Stimulated activated CD4-positive, alpha-beta T cell treated with anti-CD3 and anti-CD28 coated beads, Interleukin-1b, Interleukin-23, amount 100 ng/mL, for 4 hours (primary cell): Measurements from ENCODE around the gene SPG11.
"Not testable (repeated sequence)": the region's sequence is repeated elsewhere in the genome, so short reads cannot be mapped to it uniquely, and the experiment has no call there.

Experiments
- DNase-seq, 2 donors: peaks; one replicate each; pipeline ENCODE4 v3.0.0-alpha.2; 2020; ENCODE audit warnings: low read depth in 2 of 2

Gene SPG11

GRCh38 chr15:44554934-44555723 is 108.3 kb downstream of the SPG11 start:
- no peak for DNase-seq

- DNase-seq: no peak
Measured at GRCh38 chr15:44550734-44551133, 112.7 kb downstream of the SPG11 start.

- DNase-seq: no peak
Measured at GRCh38 chr15:44550256-44550655, 113.2 kb downstream of the SPG11 start.

DNA sequence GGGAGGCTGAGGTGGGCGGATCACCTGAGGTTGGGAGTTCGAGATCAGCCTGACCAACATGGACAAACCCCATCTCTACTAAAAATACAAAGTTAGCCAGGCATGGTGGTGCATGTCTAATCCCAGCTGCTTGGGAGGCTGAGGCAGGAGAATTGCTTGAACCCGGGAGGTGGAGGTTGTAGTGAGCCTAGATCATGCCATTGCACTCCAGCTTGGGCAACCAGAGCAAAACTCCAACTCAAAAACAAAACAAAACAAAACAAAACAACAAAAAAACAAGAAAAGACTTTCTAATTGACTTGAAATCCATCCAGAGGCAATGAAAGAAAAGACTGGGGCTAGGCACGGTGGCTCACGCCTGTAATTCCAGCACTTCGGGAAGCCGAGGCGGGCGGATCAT is 114.3 kb downstream of the SPG11 start:
- DNase-seq: not testable (repeated sequence)

DNA sequence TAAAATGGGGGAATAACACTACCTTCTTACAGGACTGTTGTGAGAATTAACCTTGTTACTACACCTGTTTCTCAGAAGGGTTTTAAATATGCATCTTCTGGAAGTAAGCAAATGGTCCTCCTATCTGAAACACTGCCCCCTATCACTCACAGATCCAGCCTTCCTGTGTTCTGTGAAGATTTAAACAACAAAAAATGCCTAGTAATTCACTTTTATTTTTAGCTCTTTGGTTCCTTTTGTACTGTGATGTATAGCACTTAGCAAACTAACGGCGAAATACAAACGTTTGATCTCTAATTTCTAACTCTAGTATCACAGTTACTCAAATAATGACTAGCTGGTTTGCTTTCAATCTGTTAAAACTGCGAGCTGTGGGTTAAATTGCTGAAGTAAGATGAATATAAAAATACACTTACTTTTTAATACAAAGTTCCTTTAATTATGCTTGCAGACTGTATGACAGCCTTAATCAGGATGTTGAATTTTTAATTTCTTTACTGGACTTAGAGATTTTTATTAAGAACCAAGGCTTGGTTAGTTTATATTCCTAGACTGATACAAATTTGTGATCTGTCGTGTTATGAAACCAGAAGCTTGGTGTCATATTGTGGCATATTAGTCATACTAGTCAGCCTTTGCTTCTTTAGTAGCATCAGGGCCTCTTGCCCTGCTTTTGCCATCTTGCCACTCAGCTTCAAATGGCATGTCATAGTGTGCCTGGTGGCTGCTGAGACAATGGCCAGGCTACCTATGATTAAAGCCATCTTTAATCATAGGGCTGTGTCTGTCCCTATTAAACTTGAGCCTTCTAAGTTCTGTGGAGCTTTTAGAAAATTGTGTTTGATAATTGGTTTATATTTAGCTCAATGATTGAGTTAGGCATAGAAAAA is 117.3 kb downstream of the SPG11 start:
- DNase-seq: no peak

GRCh38 chr15:44544745-44545144 is 118.7 kb downstream of the SPG11 start:
- not testable (repeated sequence) for DNase-seq

GRCh38 chr15:44542596-44542995 is 120.9 kb downstream of the SPG11 start:
- no peak for DNase-seq

DNA sequence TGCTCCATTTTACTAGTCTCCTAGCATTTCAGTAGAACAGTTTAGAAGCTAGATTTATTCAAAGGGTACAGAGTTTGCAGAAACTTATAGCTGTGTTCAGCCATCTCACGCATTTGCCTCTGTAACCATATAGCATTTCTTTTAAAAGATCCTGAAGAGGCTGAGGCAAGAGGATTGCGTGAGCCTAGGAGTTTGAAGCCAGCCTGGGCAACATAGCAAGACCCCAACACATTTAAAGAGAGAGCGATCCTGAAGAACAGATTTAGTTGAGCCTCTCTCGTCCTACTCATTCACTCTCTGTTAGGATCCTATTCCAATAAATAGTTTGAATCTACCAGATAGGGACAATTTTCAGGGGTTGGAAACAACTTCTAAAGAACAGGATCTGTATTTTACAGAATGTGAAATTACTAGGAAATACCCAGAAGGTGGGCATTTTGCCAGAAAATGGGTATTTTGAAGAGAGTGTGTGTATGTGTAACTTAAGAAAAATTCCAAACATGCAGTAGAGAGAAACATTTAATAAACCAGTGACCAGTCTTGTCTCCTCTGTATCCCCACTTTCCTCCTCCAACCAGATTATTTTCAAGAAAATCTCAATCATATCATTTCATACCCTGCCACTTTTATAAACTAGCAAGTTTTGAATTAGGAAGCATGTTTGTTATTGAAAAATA is 122.0 kb downstream of the SPG11 start:
- no peak for DNase-seq

GRCh38 chr15:44537735-44538240 is 125.7 kb downstream of the SPG11 start:
- no peak for DNase-seq

DNA sequence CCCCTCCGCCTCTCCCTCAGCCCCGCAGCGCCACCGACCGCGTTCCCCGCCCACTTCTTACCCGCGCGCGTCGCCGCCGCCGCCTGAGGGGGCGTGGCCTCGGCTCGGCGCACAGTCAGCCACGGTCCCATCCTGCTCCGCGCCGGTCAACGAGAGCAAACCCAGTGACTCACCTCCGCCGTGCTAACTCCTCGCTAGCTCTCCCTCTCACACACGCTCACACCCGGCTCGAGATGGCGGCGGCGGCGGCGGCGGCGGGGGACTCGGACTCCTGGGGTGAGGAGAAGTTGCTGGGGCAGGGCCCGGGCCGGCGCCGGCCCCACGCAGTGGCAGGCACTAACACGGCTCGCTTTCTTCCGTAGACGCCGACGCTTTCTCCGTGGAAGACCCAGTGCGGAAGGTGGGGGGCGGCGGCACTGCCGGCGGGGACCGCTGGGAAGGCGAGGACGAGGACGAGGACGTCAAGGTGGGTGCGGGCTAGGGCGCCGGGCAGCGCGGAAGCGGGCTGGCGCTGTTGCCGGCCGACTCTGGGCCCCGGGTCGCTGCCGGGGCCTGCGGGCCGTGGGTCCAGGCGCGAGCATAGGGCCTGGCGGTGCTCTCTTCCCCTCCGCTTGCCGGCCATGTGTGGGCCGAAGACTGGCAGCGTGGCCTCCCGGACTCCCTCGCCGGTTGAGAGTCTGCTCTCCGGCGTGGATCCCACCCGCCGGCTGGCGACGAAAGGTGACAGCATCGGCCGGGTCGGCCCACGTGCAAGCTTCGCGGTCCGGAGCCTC is 126.3 kb downstream of the SPG11 start, which contains the start of gene EIF3J:
TSS of gene EIF3J (plus strand) at position 186 of the 773 bp plus-strand sequence. CDS start at position 234, 48 bp downstream.
- DNase-seq: peak; percentile 89 to 90

DNA sequence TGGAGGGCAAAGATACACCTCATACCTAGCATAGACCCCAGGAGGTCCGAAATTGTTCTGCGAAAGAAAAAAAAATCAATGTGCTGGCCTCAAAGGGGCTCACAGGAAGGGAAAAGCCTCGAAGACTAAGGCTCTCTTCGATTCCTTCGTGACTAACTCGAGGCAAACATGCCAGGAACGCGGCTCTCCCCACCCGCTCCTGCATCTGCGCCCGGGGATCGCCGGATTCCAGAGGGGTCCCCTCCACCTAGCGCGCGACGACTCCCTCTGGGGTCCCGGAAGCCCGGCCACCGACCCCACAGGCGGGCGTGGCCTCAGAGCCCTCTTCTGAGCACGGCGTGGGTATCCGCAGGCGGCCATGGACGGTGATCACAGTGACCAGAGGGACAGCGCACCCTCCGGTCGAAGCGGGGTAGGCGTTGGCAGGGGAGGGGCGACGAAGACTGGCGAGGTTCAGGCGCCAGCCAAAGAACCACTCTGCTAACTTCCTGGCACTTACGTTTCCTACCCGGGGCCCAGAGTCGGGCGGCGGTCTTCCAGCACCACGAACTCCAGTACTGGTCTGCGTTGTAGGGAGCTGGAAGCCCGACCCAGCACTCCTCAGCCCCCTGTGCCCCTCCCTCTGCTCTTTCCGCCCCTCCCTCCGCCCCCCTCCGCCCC is 127.0 kb downstream of the SPG11 start:
- DNase-seq: no peak

GRCh38 chr15:44535523-44536301 is 127.8 kb downstream of the SPG11 start:
- DNase-seq: peak in 1 of 2 donors; percentile 23

GRCh38 chr15:44535092-44535491 is 128.4 kb downstream of the SPG11 start:
- no peak for DNase-seq

DNA sequence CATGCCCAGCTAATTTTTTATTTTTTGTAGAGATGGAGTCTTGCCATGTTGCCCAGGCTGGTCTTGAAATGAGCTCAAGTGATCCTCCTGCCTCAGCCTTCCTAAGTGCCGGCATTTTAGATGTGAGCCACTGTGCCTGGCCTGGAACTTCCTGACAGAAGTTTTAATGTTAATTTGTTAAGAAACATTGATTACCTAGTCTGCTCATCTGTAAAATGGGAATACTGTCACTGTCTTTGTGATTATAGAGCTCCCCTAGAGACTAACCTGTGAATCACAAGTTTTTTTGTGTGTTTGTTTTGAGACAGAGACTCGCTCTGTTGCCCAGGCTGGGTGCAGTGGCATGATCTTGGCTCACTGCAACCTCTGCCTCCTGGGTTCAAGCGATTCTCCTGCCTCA is 130.8 kb downstream of the SPG11 start:
- DNase-seq: no peak

DNA sequence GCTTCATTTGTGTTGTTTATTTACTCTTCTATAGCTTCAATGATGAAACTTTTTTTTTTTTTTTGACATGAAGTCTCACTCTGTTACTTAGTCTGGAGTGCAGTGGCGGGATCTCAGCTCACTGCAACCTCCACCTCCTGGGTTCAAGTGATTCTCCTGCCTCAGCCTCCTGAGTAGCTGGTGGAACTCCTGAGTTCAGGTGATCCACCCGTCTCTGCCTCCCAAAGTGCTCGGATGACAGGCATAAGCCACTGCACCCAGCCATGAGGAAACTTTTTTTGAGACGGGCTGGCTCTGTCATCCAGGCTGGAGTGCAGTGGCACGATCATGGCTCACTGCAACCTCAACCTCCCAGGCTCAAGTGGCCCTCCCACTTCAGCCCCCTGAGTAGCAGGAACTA is 131.2 kb downstream of the SPG11 start:
- DNase-seq: not testable (repeated sequence)

- no peak for DNase-seq
Measured at GRCh38 chr15:44530653-44531052, 132.8 kb downstream of the SPG11 start.

- no peak for DNase-seq
Measured at GRCh38 chr15:44529864-44530604, 133.4 kb downstream of the SPG11 start.

DNA sequence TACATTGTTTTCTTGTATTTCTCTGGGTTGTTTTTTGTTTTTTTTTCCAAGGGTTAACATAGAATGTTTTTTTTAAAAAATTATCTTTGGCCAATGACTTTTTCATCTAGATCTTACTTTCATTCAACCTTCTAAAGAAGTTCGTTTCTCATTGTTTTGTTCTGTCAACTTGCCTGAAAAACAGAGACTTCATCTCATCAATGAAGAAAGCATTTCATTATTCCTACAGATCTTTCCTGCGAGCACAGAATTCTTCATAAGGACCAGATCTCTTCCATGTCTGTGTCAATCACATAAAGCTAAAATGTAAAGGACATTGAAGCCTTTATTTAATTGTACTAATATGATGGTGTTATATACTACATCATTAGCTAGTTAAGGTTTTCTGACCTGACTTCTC is 136.2 kb downstream of the SPG11 start:
- no peak for DNase-seq

- DNase-seq: no peak
Measured at GRCh38 chr15:44525018-44525417, 138.4 kb downstream of the SPG11 start.
